Measurements from ENCODE around the gene KIF11. TPM values are rescaled to one million over a fixed set of nuclear protein-coding genes. Genes with fewer than 3 reads are reported as not detected.
A peak's percentile ranks its signal among the peaks of the same experiment; 100 is the strongest.

KIF11 gene
- total RNA-seq, 2 donors from 2014 or later, result 36.5 to 55.7 TPM

DNA sequence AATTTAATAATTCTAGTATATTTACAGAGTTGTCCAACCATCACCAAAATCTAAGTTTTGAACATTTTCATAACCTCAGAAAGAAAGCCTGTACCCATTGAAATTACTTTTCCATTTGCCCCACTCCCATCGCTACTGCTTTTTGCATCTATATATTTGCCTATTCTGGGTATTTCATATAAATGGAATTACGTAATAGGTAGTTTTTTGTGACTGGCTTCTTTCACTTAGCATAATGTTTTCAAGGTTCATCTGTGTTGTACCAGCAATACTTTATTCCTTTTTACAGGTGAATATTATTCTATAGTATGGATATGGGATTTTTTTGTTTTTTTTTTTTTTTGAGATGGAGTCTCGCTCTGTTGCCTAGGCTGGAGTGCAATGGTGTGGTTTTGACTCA lies 22.6 kb downstream of the KIF11 start:
- Mint-ChIP-seq H3K9me3 (no peaks in the 10 kb centered on the region), H3K27me3 (ENCODE audit: insufficient read depth) (no peaks in the 10 kb centered on the region), H3K4me1 (no peaks in the 10 kb centered on the region), H3K27ac (no peak overlapping the region), H3K36me3 (ENCODE audit: low read depth) (peaks cover 56% of the 10 kb centered on the region), H3K4me3 (no peak overlapping the region)
- H3K9me3 ChIP-seq (ENCODE audit: control insufficient read depth, low read length), result no peaks in the 10 kb centered on the region
- no peak overlapping the region for H3K9ac ChIP-seq (ENCODE audit: extremely low read depth, low read length, poor library complexity, severe bottlenecking)
- no peak for DNase-seq
- TF ChIP-seq, protein P1, sequence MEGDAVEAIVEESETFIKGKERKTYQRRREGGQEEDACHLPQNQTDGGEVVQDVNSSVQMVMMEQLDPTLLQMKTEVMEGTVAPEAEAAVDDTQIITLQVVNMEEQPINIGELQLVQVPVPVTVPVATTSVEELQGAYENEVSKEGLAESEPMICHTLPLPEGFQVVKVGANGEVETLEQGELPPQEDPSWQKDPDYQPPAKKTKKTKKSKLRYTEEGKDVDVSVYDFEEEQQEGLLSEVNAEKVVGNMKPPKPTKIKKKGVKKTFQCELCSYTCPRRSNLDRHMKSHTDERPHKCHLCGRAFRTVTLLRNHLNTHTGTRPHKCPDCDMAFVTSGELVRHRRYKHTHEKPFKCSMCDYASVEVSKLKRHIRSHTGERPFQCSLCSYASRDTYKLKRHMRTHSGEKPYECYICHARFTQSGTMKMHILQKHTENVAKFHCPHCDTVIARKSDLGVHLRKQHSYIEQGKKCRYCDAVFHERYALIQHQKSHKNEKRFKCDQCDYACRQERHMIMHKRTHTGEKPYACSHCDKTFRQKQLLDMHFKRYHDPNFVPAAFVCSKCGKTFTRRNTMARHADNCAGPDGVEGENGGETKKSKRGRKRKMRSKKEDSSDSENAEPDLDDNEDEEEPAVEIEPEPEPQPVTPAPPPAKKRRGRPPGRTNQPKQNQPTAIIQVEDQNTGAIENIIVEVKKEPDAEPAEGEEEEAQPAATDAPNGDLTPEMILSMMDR (conservative IDR thresholded peaks at IDR 0.05), result no peak
- H3K27me3 ChIP-seq (ENCODE audit: control insufficient read depth, insufficient read depth, low read length, poor library complexity, severe bottlenecking), result no peaks in the 10 kb centered on the region
- no peaks in the 10 kb centered on the region for H3K4me1 ChIP-seq (ENCODE audit: control insufficient read depth, insufficient read depth, low read length)
- 100% methylated on average over 2 of the region's 3 CpGs; no CpG with 5 or more reads in 1 of the 2 experiments for WGBS, 2 experiments (ENCODE audit: insufficient coverage in 1 of 2, insufficient read length in 1 of 2)
- H3K4me3 ChIP-seq (ENCODE audit: low read length), result no peak overlapping the region
- peaks cover 74% of the 10 kb centered on the region for H3K36me3 ChIP-seq (ENCODE audit: control insufficient read depth, insufficient read depth, low read length)
- H3K27ac ChIP-seq (ENCODE audit: low read depth, low read length), result no peak overlapping the region

DNA sequence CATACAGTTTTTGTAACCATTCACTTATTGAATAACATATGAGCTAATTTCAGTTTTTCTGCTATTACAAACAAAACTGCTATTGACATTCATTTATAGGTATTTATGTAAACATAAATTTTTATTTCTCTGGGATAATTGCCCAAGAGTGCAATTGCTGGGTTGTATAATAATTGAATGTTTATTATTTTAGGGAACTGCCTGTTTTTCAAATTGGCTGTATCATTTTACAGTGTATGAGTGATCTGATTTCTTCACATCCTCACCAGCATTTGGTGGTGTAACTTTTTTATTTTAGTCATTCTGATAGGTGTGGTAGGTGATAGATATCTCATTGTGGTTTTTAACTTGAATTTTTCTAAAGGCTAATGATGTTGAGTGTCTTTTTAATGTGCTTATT lies 26.4 kb downstream of the KIF11 start:
- H3K36me3 ChIP-seq (ENCODE audit: control insufficient read depth, insufficient read depth, low read length), result peaks cover 79% of the 10 kb centered on the region
- H3K4me3 Mint-ChIP-seq, result no peak overlapping the region
- TF ChIP-seq, protein P1 (conservative IDR thresholded peaks at IDR 0.05), result no peak
- H3K4me3 ChIP-seq (ENCODE audit: low read length), result no peak overlapping the region
- H3K4me1 ChIP-seq (ENCODE audit: control insufficient read depth, insufficient read depth, low read length), result no peaks in the 10 kb centered on the region
- H3K9ac ChIP-seq (ENCODE audit: extremely low read depth, low read length, poor library complexity, severe bottlenecking), result no peak overlapping the region
- H3K9me3 Mint-ChIP-seq, result peaks cover 2% of the 10 kb centered on the region
- H3K4me1 Mint-ChIP-seq, result no peaks in the 10 kb centered on the region
- no peak overlapping the region for H3K27ac ChIP-seq (ENCODE audit: low read depth, low read length)
- no peak for DNase-seq
- H3K27me3 ChIP-seq (ENCODE audit: control insufficient read depth, insufficient read depth, low read length, poor library complexity, severe bottlenecking), result no peaks in the 10 kb centered on the region
- no peak overlapping the region for H3K27ac Mint-ChIP-seq
- H3K9me3 ChIP-seq (ENCODE audit: control insufficient read depth, low read length), result peaks cover 7% of the 10 kb centered on the region
- H3K36me3 Mint-ChIP-seq (ENCODE audit: low read depth), result peaks cover 71% of the 10 kb centered on the region
- no peaks in the 10 kb centered on the region for H3K27me3 Mint-ChIP-seq (ENCODE audit: insufficient read depth)

DNA sequence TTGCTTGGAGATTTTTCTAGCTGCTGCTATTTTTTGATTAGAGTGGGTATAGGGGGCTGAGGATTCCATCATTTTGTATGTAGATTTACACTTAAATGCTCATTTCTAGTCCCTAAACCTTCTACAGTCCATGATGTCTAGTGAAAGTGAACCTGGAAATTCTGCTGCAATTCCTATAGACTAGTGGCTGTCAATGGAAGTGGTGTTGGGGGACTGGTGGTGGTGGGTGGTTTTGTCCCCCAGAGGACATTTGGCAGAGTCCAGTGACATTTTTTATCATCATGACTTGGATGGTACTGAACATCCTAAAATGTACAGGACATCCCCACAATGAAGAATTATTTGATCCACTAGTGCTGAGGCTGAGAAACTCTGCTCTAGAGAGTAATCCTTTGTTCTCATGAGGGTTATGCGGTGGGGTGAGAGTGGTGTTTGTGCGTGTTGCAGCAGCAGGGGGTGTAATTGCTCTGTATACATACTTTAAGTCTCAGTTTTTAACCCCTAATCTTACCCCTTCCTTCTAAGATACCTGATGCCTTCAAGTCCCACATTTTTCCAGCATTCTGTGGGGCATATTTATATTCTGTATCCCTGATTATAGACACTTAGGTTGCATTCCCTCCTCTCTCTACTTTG lies 35.0 kb downstream of the KIF11 start:
- DNase-seq, result peak; percentile 45
- WGBS, 2 experiments (ENCODE audit: insufficient coverage in 1 of 2, insufficient read length in 1 of 2), result 95% methylated on average over 2 of the region's 2 CpGs; no CpG with 5 or more reads in 1 of the 2 experiments
- no peak overlapping the region for H3K27ac ChIP-seq (ENCODE audit: low read depth, low read length)

More for the DNA sequence above, 35.0 kb downstream of the KIF11 start:
- H3K36me3 ChIP-seq (ENCODE audit: control insufficient read depth, insufficient read depth, low read length), result peaks cover 83% of the 10 kb centered on the region
- Mint-ChIP-seq H3K9me3 (peaks cover 4% of the 10 kb centered on the region), H3K27me3 (ENCODE audit: insufficient read depth) (no peaks in the 10 kb centered on the region), H3K27ac (peak overlapping the region; percentile 46), H3K4me3 (no peak overlapping the region), H3K36me3 (ENCODE audit: low read depth) (peaks cover 75% of the 10 kb centered on the region), H3K4me1 (peaks cover 7% of the 10 kb centered on the region)
- no peak overlapping the region for H3K9ac ChIP-seq (ENCODE audit: extremely low read depth, low read length, poor library complexity, severe bottlenecking)
- peaks cover 7% of the 10 kb centered on the region for H3K9me3 ChIP-seq (ENCODE audit: control insufficient read depth, low read length)
- no peaks in the 10 kb centered on the region for H3K27me3 ChIP-seq (ENCODE audit: control insufficient read depth, insufficient read depth, low read length, poor library complexity, severe bottlenecking)
- H3K4me3 ChIP-seq (ENCODE audit: low read length), result no peak overlapping the region
- TF ChIP-seq, protein P1 (conservative IDR thresholded peaks at IDR 0.05), result peak; percentile 59
- H3K4me1 ChIP-seq (ENCODE audit: control insufficient read depth, insufficient read depth, low read length), result no peaks in the 10 kb centered on the region
